ENCODE measurements around the gene OASL.

The OASL gene

GRCh38 chr12:121060149-121061001 is 21.3 kb upstream of the OASL start:
- Histone ChIP-seq H3K4me3 (ENCODE audit: low read depth, low read length) (no peak overlapping the region), H3K9me3 (no peaks in the 10 kb centered on the region), H3K36me3 (no peaks in the 10 kb centered on the region), H3K27me3 (no peaks in the 10 kb centered on the region), H3K4me1 (no peaks in the 10 kb centered on the region)
- TF ChIP-seq, protein P1, sequence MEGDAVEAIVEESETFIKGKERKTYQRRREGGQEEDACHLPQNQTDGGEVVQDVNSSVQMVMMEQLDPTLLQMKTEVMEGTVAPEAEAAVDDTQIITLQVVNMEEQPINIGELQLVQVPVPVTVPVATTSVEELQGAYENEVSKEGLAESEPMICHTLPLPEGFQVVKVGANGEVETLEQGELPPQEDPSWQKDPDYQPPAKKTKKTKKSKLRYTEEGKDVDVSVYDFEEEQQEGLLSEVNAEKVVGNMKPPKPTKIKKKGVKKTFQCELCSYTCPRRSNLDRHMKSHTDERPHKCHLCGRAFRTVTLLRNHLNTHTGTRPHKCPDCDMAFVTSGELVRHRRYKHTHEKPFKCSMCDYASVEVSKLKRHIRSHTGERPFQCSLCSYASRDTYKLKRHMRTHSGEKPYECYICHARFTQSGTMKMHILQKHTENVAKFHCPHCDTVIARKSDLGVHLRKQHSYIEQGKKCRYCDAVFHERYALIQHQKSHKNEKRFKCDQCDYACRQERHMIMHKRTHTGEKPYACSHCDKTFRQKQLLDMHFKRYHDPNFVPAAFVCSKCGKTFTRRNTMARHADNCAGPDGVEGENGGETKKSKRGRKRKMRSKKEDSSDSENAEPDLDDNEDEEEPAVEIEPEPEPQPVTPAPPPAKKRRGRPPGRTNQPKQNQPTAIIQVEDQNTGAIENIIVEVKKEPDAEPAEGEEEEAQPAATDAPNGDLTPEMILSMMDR (IDR thresholded peaks at IDR 0.05; ENCODE audit: low read depth, low read length): peak; percentile 47
- no peak for DNase-seq

DNA sequence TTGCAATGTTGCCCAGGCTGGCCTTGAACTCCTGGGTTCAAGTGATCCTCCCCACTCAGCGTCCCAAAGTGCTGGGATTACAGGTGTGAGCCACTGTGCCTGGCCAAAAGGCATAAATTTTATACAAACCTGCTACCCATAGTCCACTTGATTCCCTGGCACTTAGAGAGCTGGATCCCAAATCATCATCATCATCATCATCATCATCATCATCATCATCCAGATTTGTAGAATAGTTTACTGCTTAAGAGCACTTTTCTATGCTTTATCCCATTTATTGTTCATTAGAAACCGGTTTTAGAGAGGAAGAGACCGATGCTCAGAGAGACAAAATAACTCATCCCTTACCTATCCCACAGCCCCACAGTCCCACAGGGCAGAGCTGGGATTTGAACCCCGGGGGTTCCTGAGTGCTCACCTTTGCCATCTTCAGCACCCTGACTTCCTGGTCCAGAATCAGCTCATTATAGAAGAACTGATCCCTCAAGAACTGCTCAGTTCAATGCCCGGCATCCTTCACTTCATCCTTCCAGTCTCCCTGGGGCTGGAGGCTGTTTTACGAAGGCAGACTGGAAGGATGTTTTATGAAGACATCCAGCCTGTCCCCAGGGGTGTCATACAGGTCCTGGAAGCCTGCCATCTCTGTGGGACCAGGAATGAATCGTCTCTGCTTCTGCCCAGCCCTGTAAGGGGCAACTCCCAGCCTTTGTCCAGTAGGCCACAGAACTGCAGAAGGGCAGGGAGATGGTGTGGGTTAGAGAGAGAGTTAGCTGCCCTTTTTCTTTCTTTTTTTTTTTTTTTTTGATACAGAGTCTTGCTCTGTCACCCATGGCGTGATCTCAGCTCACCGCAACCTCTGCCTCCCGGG is 20.2 kb upstream of the OASL start:
- H3K36me3 ChIP-seq: no peaks in the 10 kb centered on the region
- H3K4me1 ChIP-seq: no peaks in the 10 kb centered on the region
- DNase-seq: peak; percentile 16
- TF ChIP-seq, protein P1 (IDR thresholded peaks at IDR 0.05; ENCODE audit: low read depth, low read length): no peak
- H3K27me3 ChIP-seq: no peaks in the 10 kb centered on the region
- no peak overlapping the region for H3K4me3 ChIP-seq (ENCODE audit: low read depth, low read length)
- no peaks in the 10 kb centered on the region for H3K9me3 ChIP-seq

DNA sequence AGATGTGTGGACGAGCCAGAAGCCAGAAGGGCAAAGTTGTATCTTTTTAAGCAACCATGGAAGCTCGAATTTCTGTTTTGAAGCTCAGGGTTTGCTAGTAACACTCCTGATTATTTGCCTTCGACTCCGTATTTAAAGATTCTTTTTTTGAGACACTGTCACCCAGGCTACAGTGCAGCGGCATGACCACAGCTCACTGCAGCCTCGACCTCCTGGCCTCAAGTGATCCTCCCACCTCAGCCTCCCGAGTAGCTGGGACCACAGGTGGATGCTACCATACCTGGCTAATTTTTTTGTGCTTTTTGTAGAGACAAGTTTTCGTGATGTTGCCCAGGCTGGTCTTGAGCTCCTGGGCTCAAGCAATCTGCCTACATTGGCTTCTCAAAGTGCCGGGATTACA is 18.7 kb upstream of the OASL start:
- no peaks in the 10 kb centered on the region for H3K4me1 ChIP-seq
- H3K27me3 ChIP-seq: no peaks in the 10 kb centered on the region
- H3K9me3 ChIP-seq: no peaks in the 10 kb centered on the region
- H3K4me3 ChIP-seq (ENCODE audit: low read depth, low read length): no peak overlapping the region
- TF ChIP-seq, protein P1 (IDR thresholded peaks at IDR 0.05; ENCODE audit: low read depth, low read length): no peak
- no peak for DNase-seq
- H3K36me3 ChIP-seq: no peaks in the 10 kb centered on the region

- Histone ChIP-seq H3K4me3 (ENCODE audit: low read depth, low read length) (no peak overlapping the region), H3K27me3 (no peaks in the 10 kb centered on the region), H3K4me1 (no peaks in the 10 kb centered on the region), H3K36me3 (no peaks in the 10 kb centered on the region), H3K9me3 (no peaks in the 10 kb centered on the region)
- DNase-seq: no peak
- TF ChIP-seq, protein P1 (IDR thresholded peaks at IDR 0.05; ENCODE audit: low read depth, low read length): no peak
These were observed 14.7 kb upstream of the OASL start for GRCh38 chr12:121053706-121054105.

DNA sequence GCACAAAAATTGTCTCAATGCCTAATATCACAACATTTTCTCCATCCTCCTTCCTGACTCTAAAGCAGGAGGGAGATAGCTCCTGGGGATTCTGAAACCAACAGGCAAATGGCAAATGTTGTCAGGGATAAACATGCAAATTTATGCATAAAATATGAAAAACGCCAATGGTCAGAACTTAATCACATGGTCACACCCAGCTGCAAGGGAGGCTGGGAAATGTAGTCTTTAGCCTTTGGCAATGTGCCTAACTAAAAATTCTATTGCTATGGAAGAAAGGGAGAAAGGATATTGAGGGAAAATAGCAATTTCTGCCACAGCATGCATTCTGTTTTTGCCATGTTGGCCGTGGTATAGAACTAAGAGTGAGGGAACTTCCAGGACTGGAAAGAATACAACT is 11.7 kb upstream of the OASL start:
- no peaks in the 10 kb centered on the region for H3K27me3 ChIP-seq
- no peak for DNase-seq

More for the DNA sequence above, 11.7 kb upstream of the OASL start:
- TF ChIP-seq, protein P1 (IDR thresholded peaks at IDR 0.05; ENCODE audit: low read depth, low read length): no peak
- Histone ChIP-seq H3K4me1 (peaks cover 2% of the 10 kb centered on the region; the same call in 1 of the 2 replicates), H3K36me3 (no peaks in the 10 kb centered on the region), H3K9me3 (no peaks in the 10 kb centered on the region; the same call in 1 of the 2 replicates), H3K4me3 (ENCODE audit: low read depth, low read length) (no peak overlapping the region)

Measured in BE2C (cell line).